Liver (tissue), 3 donors: Measurements from ENCODE around the gene FAM184B.

ENCODE experiments used
- ATF3 ChIP-seq: IDR thresholded peaks from 2 replicates; pipeline ENCODE4 v1.6.1; 2016; ENCODE audit warnings: antibody characterized with exemption
- CTCF ChIP-seq: fragments of 150-350 bp; IDR thresholded peaks from 2 replicates; pipeline ENCODE4 v1.5.1; 2017; ENCODE audit warnings: improper control_type of control experiment, low read depth, low read length; ENCODE audit not compliant: missing input control
- FOXA2 ChIP-seq: IDR thresholded peaks from 2 replicates; pipeline ENCODE4 v1.6.1; 2016; ENCODE audit warnings: antibody characterized with exemption
- GABPA ChIP-seq, 2 donors: IDR thresholded peaks in 1 of 2; conservative IDR thresholded peaks in 1 of 2; 2 replicates each; pipeline ENCODE4 v1.6.1; 2016; ENCODE audit warnings: antibody characterized with exemption in 2 of 2, mild to moderate bottlenecking in 1 of 2, moderate library complexity in 1 of 2
- NR2F2 ChIP-seq: IDR thresholded peaks from 2 replicates; pipeline ENCODE4 v1.6.1; 2016; ENCODE audit warnings: antibody characterized with exemption
- RAD21 ChIP-seq, 2 donors: IDR thresholded peaks; 2 replicates each; pipeline ENCODE4 v1.6.1; 2016; ENCODE audit warnings: antibody characterized with exemption in 2 of 2, mild to moderate bottlenecking in 2 of 2
- REST ChIP-seq: IDR thresholded peaks from 2 replicates; pipeline ENCODE4 v1.6.1; 2016; ENCODE audit warnings: antibody characterized with exemption, mild to moderate bottlenecking
- SP1 ChIP-seq: IDR thresholded peaks from 2 replicates; pipeline ENCODE4 v1.6.1; 2018; ENCODE audit warnings: antibody characterized with exemption, mild to moderate bottlenecking
- TAF1 ChIP-seq: conservative IDR thresholded peaks from 2 replicates; pipeline ENCODE4 v1.6.1; 2016; ENCODE audit warnings: antibody characterized with exemption, mild to moderate bottlenecking
- ZBTB33 ChIP-seq: IDR thresholded peaks from 2 replicates; pipeline ENCODE4 v1.6.1; 2016; ENCODE audit warnings: antibody characterized with exemption
- donor health status: healthy.
- donor health status: healthy.

- TF ChIP-seq CTCF (no peak), REST (no peak), RAD21 (IDR thresholded peaks at IDR 0.05) (no peak), TAF1 (no peak), GABPA (IDR thresholded peaks at IDR 0.05 in 1 of 2, conservative IDR thresholded peaks at IDR 0.05 in 1 of 2) (no peak), NR2F2 (no peak), ZBTB33 (no peak), FOXA2 (no peak), SP1 (no peak), ATF3 (no peak)
These were observed 20.4 kb downstream of the FAM184B start for GRCh38 chr4:17761062-17761461.
